HEK293 (cell line): ENCODE data around the gene SBK2.

Experiments used
- GFI1B ChIP-seq: fragments of 450-650 bp; formaldehyde crosslinking; IDR thresholded peaks from 2 replicates; pipeline ENCODE4 v1.5.1; 2016; ENCODE audit warnings: missing biosample characterization, missing genetic modification characterization
- IKZF3 ChIP-seq: fragments of 450-650 bp; IDR thresholded peaks from 2 replicates; pipeline ENCODE4 v1.5.0; 2018; ENCODE audit warnings: missing biosample characterization, mild to moderate bottlenecking, missing genetic modification characterization, moderate library complexity
- KLF9 ChIP-seq: fragments of 450-650 bp; formaldehyde crosslinking; IDR thresholded peaks from 2 replicates; pipeline ENCODE4 v1.5.1; 2016; ENCODE audit warnings: missing biosample characterization, missing genetic modification characterization, low read depth
- PRDM2 ChIP-seq: fragments of 450-650 bp; formaldehyde crosslinking; IDR thresholded peaks from 2 replicates; pipeline ENCODE4 v1.5.1; 2016; ENCODE audit warnings: missing biosample characterization, missing genetic modification characterization, borderline replicate concordance
- REST ChIP-seq: fragments of 450-650 bp; formaldehyde crosslinking; IDR thresholded peaks from 2 replicates; pipeline ENCODE4 v1.5.1; 2016; ENCODE audit warnings: missing biosample characterization, missing genetic modification characterization
- SP7 ChIP-seq: fragments of 450-650 bp; formaldehyde crosslinking; IDR thresholded peaks from 2 replicates; pipeline ENCODE4 v1.5.1; 2016; ENCODE audit warnings: missing biosample characterization, missing genetic modification characterization
- ZEB2 ChIP-seq: fragments of 450-650 bp; formaldehyde crosslinking; IDR thresholded peaks from 2 replicates; pipeline ENCODE4 v1.5.1; 2016; ENCODE audit warnings: missing biosample characterization, missing genetic modification characterization
- ZNF112 ChIP-seq: fragments of 450-650 bp; formaldehyde crosslinking; IDR thresholded peaks from 2 replicates; pipeline ENCODE4 v1.5.0; 2017; ENCODE audit warnings: missing biosample characterization, missing genetic modification characterization
- ZNF140 ChIP-seq: fragments of 450-650 bp; formaldehyde crosslinking; IDR thresholded peaks from 2 replicates; pipeline ENCODE4 v1.5.1; 2016; ENCODE audit warnings: missing biosample characterization, missing genetic modification characterization
- ZNF16 ChIP-seq: fragments of 450-650 bp; formaldehyde crosslinking; IDR thresholded peaks from 2 replicates; pipeline ENCODE4 v1.5.1; 2016; ENCODE audit warnings: low read depth, missing biosample characterization, missing genetic modification characterization
- ZNF23 ChIP-seq: fragments of 450-650 bp; formaldehyde crosslinking; IDR thresholded peaks from 2 replicates; pipeline ENCODE4 v1.5.1; 2016; ENCODE audit warnings: missing biosample characterization, missing genetic modification characterization, borderline replicate concordance
- ZNF280D ChIP-seq: fragments of 450-650 bp; formaldehyde crosslinking; IDR thresholded peaks from 2 replicates; pipeline ENCODE4 v1.5.1; 2016; ENCODE audit warnings: missing biosample characterization, missing genetic modification characterization
- ZNF354C ChIP-seq: fragments of 450-650 bp; formaldehyde crosslinking; IDR thresholded peaks from 2 replicates; pipeline ENCODE4 v1.5.1; 2016; ENCODE audit warnings: missing biosample characterization, missing genetic modification characterization, low read depth, borderline replicate concordance
- ZNF398 ChIP-seq: fragments of 450-650 bp; formaldehyde crosslinking; IDR thresholded peaks from 2 replicates; pipeline ENCODE4 v1.5.1; 2017; ENCODE audit warnings: missing biosample characterization, missing genetic modification characterization
- ZNF473 ChIP-seq: fragments of 450-650 bp; formaldehyde crosslinking; IDR thresholded peaks from 2 replicates; pipeline ENCODE4 v1.5.1; 2017; ENCODE audit warnings: missing biosample characterization, missing genetic modification characterization
- ZNF48 ChIP-seq: fragments of 450-650 bp; formaldehyde crosslinking; IDR thresholded peaks from 2 replicates; pipeline ENCODE4 v1.5.1; 2016; ENCODE audit warnings: missing biosample characterization, missing genetic modification characterization
- ZNF580 ChIP-seq: fragments of 450-650 bp; formaldehyde crosslinking; IDR thresholded peaks from 2 replicates; pipeline ENCODE4 v1.5.1; 2016; ENCODE audit warnings: missing biosample characterization, missing genetic modification characterization
- ZNF626 ChIP-seq: fragments of 450-650 bp; sonication (Bioruptor Pico); formaldehyde crosslinking; IDR thresholded peaks from 2 replicates; pipeline ENCODE4 v1.5.1; 2018; ENCODE audit warnings: missing biosample characterization, missing genetic modification characterization, inconsistent platforms
- ZNF639 ChIP-seq: fragments of 450-650 bp; formaldehyde crosslinking; IDR thresholded peaks from 2 replicates; pipeline ENCODE4 v1.5.1; 2016; ENCODE audit warnings: missing biosample characterization, missing genetic modification characterization
- ZNF677 ChIP-seq: fragments of 450-650 bp; IDR thresholded peaks from 2 replicates; pipeline ENCODE4 v1.5.0; 2018; ENCODE audit warnings: missing biosample characterization, mild to moderate bottlenecking, missing genetic modification characterization, moderate library complexity
- ZNF777 ChIP-seq: fragments of 450-650 bp; formaldehyde crosslinking; IDR thresholded peaks from 2 replicates; pipeline ENCODE4 v1.5.1; 2017; ENCODE audit warnings: missing biosample characterization, missing genetic modification characterization, borderline replicate concordance
- ZSCAN16 ChIP-seq: fragments of 450-650 bp; formaldehyde crosslinking; IDR thresholded peaks from 2 replicates; pipeline ENCODE4 v1.5.1; 2016; ENCODE audit warnings: missing biosample characterization, missing genetic modification characterization
- ZSCAN30 ChIP-seq: fragments of 450-650 bp; IDR thresholded peaks from 2 replicates; pipeline ENCODE4 v1.5.1; 2018; ENCODE audit warnings: missing biosample characterization, mild to moderate bottlenecking, missing genetic modification characterization, moderate library complexity

Gene SBK2

GRCh38 chr19:55503502-55504251, 33.3 kb downstream of the SBK2 start (continued):
- TF ChIP-seq REST (tag by site-specific recombination) (peak; percentile 23; the same call in 1 of the 2 replicates), ZNF677 (tag by site-specific recombination) (no peak), ZNF473 (tag by site-specific recombination) (no peak), ZNF16 (tag by site-specific recombination) (no peak), ZNF580 (no peak), ZNF23 (tag by site-specific recombination) (no peak), ZNF626 (tag by site-specific recombination) (no peak), ZNF639 (no peak), ZNF354C (no peak), PRDM2 (tag by site-specific recombination) (no peak), ZNF140 (no peak), ZEB2 (tag by site-specific recombination) (peak; percentile 43; the same call in 1 of the 2 replicates), ZNF777 (tag by site-specific recombination) (peak; percentile 82), ZSCAN30 (tag by site-specific recombination) (0 out of 2 replicates have a peak, but pooled peaks have one; percentile 38), GFI1B (no peak), ZNF112 (no peak), ZNF398 (0 out of 2 replicates have a peak, but pooled peaks have one; percentile 18), ZNF48 (no peak), SP7 (peak; percentile 52; the same call in 1 of the 2 replicates), KLF9 (tag by site-specific recombination) (peak; percentile 40; the same call in 1 of the 2 replicates), ZSCAN16 (tag by site-specific recombination) (no peak), IKZF3 (tag by site-specific recombination) (no peak), ZNF280D (tag by site-specific recombination) (no peak)
